NCI-H146 treated with DMSO at 0.1 percent for 48 hours (cell line): ENCODE results near the gene INS.

Experiments used
- DNase-seq: peaks from one replicate; lab custom pipeline; 2025; ENCODE audit not compliant: unreplicated experiment; lab: John Stamatoyannopoulos, UW

INS gene

DNA sequence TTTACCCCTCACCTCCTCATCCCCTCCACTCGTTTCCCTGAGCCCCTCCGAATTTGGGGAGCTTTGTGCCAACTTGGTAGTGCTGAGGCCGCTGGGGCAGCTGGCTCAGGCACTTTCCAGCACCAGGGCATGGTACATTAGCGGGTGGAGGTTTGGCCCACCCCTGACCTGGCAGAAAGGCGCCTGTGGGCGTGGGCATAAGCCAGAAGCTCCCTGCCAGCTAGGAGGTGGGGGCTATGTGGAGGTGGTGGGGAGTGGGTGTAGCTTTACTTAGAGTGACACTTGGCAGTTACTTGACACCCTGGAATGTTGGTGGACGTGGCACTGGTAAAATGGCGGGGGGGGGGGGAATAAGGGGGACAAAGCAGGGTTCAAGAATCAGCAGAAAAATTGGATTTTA is 11.5 kb downstream of the INS start:
- no peak for DNase-seq

GRCh38 chr11:2148595-2148994 is 12.4 kb downstream of the INS start:
- no peak for DNase-seq

GRCh38 chr11:2147391-2147790 is 13.6 kb downstream of the INS start:
- DNase-seq = no peak

DNA sequence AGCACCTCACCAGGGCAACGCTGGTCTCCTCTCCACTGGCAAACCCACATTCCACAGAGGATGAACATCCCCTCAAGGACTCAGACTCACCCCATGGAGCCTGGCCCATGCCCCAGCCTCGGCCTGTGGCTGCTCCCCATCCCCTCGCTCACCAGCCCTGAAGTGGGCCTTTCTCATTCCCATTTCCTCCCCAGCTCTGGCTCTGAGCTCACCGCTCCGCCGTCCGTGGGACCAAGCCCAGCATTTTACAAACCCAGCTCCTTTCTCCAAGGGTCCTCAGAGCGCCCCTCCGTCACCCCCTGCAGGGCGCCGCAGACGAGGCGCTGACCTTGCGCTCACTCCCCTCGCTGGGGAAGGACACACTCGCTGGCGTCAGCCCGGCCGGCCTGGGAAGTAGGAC is 15.0 kb downstream of the INS start:
- DNase-seq = no peak

- DNase-seq = no peak
These were observed 16.3 kb downstream of the INS start for GRCh38 chr11:2144544-2145248.

- DNase-seq = no peak
These were observed 17.0 kb downstream of the INS start for GRCh38 chr11:2143799-2144543.

- DNase-seq = no peak
These were observed 17.6 kb downstream of the INS start for GRCh38 chr11:2143477-2143798.

DNA sequence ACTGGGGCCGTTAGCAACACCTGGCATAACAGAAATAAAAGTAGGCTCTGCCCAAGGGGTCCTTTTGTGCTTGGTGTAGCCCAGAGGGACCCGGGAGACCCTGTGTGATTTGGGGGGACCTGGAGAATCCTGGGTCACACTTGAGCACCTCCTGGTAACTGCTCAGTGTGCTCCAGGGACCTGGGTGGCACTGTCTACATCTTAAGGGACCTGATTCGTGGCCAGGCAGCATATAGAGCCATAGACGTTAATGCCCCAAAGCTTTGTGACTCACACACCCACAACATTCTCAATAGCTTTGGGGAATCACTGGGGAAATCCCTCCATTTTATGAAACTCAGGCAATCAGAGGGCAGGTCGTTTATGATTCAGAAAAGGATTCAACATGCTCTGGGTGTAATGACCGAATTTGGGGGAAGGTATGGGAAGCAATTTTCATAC is 18.2 kb downstream of the INS start:
- no peak for DNase-seq

DNA sequence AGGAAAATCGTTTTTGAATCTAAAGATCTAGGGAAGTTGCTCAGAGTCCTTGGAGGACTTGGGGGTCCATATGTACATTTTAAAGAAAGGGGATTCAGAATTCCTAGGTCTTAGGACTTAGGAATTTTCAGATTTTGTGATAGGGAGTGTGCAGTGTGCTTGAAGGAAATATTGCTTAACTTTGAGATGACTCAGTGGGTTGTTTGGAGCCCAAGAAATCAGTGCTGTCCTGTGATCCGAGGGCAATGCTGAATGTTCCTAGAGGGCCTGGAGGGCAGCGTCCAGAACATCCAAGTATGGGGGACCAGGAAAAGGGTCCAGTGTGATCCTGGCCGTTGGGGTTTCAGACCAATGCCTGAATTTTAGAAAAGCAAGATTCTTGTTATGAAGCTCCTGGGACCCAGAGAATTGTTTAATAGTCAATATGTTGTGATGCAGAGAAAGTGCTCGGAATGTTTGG is 18.7 kb downstream of the INS start:
- no peak for DNase-seq

- DNase-seq = no peak
These were observed 20.3 kb downstream of the INS start for GRCh38 chr11:2140411-2141400.

DNA sequence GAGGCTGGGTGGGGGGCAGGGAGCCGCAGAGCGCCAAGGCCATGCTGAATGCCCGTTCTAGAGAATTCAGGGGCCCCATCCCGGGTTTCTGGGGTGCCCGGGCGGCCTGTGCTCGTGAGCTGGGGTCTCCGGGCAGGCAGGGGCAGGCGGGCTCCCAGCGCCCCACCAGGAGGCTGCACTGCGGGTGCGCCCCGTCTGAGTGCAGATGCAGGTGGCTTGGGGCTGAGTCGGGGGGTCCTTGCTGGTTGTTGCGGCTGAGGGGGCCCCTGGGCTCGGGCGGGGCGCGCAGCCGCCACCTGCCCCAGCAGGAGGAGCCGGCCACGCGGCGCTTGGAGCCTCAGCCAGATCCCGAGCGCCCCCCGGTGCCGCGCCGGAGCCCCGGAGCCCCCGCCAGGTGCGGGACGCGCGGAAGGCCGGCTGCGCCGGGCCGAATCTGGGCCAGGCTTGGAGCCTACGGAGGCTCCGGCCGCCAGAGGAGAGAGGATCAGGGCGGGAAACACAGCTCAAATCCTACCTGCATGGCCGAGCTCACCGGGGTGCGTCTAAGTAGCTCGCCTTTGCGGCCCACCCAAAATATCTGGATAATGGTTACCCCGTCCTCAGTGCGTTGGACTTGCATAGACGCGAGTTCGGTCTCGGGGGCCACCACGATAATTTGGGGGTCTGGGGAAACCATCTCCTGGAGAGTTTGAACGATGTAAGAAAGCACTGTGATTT is 21.2 kb downstream of the INS start:
- no peak for DNase-seq

DNA sequence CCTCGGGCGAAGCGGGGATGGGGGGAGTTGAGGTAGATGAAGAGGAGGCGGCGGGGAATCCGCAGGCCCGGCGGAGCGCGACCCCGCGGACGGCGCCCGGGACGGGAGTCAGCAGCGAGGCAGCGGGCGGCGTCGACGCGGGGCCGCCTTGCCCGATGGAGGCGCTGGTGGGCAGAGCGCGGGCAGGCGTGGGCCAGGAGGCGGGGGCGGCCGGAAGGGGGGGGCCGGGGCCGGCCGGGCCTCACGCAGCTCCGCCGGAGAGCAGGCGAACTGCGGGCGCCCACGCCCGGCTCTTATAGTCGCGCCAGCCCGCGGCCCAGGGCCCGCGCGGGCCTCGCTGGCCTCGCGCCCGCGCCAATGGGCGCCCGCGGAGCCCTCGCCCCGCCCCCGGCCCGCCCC is 21.9 kb downstream of the INS start, which contains the start of gene IGF2:
IGF2 (minus strand) TSS at position 267 of the 399 bp plus-strand sequence. CDS start 3,866 bp downstream, outside the sequence.
- DNase-seq = no peak

DNA sequence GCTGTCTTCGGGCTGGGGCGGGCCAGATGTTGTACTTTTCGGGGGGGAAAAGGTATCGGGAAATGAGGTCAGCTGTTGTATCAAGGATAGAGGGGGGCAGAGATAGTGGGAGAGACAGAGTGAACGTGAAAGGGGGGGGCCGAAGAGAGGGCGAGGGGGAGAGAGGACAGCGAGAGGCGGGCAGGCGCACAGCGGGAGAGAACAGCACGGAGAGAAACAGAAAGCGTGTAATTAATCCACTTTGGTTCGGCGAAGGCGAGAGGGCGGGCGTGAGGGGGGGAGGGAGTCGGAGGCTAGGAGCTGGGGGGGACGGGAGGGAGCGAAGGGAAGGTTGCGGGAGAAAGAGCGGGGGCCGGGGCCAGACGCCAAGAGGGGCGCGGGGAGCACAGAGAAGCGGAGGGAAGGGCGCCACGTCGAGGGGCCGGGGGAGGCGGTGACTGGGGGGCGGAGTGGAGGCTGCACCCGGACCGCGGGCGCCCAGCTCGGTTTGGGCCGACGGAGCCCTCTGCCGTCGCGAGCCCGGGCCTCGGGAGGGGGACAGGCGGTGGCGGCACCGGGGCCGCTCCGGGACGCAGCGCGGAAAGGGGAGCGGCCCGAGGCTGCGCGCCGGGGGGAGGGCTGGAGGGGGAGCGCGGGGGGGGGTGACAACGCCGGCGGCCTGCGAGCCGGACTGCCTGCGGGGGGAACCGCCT is 22.4 kb downstream of the INS start:
- peak; percentile 4 for DNase-seq

DNA sequence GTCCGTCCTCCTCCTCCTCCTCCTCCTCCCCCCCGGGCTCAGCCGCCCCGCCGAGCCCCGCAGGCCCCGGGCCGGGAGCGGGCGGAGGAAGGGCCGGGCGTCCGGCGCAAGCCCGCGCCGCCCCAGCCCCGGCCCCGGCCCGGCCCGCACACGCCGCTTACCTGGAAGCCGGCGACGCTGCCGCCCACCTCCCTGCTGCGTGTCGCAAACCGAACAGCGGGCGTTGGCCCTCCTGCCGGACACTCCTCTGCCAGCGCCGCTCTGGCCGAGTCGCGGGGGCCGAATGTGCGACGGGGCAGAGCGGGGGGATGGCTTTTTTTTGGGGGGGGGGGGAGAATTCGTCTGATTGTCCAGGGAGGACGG is 23.0 kb downstream of the INS start:
- DNase-seq = no peak

- DNase-seq = no peak
These were observed 23.6 kb downstream of the INS start for GRCh38 chr11:2137202-2138067.

DNA sequence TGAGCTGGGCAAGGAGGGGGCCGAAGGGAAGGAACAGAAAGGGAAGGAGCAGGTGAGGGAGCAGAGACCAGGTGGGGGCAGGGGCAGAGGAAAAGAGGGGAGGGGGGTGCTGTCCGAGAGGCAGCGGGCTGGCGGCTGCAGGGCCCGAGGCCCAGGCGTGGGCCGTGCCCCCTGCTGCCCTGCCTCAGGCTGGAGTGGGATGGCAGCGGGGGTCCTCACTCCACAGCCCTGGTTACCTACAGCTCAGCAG is 24.1 kb downstream of the INS start:
- DNase-seq = no peak

- DNase-seq = no peak
These were observed 24.6 kb downstream of the INS start for GRCh38 chr11:2136209-2136951.

DNA sequence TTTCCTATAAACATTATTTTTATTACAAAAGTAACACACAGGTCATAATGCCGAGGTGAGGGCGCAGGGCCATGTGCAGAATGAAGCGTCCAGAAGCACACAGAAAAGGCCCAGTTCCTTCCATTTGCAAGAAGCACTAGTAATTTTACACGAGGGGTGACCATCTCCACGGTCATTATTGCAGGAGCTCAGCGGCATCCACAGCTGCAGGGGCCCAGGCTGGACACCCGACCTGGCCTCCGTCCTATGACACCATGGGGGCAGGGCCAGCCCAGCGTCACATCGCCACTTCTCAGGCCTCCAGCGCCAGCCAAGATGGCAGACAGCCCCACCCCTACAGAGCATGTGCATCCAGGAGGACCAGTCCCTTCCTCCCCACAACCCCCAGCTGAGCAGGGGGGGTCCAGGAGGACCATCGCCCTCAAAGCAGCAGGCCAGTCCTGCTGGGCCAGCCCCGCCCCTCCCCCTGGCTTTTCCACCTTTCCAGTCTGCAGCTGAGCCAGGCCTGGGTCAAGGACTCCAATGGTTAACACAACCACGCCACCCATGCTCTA is 25.3 kb downstream of the INS start:
- DNase-seq = no peak
